Mesothelial cell of epicardium (in vitro differentiated cells): Measurements from ENCODE around the gene SPG11. TPM values are rescaled to one million over a fixed set of nuclear protein-coding genes. Genes with fewer than 3 reads are reported as not detected.

Experiments
- DNase-seq, 2 experiments: peaks; one replicate each; pipeline ENCODE4 v3.0.0; 2021; ENCODE audit warnings: low spot score in 2 of 2; ENCODE audit not compliant: unreplicated experiment in 2 of 2
- H3K27ac Mint-ChIP-seq: 2 replicates; pipeline ENCODE4 v1.8.0; 2021; ENCODE audit warnings: mixed read lengths
- H3K27me3 Mint-ChIP-seq: 2 replicates; pipeline ENCODE4 v1.8.0; 2021; ENCODE audit warnings: low read depth, mixed read lengths
- H3K36me3 Mint-ChIP-seq: 2 replicates; pipeline ENCODE4 v1.8.0; 2021; ENCODE audit warnings: mixed read lengths
- H3K4me1 Mint-ChIP-seq: 2 replicates; pipeline ENCODE4 v1.8.0; 2021; ENCODE audit warnings: mixed read lengths
- H3K4me3 Mint-ChIP-seq: 2 replicates; pipeline ENCODE4 v1.8.0; 2021; ENCODE audit warnings: mild to moderate bottlenecking, moderate library complexity, mixed read lengths
- H3K9me3 Mint-ChIP-seq: 2 replicates; pipeline ENCODE4 v1.8.0; 2021; ENCODE audit warnings: mixed read lengths
- total RNA-seq: library from RNA; stranded (reverse); gene quantifications from 3 replicates; pipeline ENCODE4 v1.2.1, GENCODE V29; 2021
- TF ChIP-seq, protein P1 (sequence below): fragments of 200-600 bp; sonication (generic); IDR thresholded peaks from one replicate; pipeline ENCODE4 v1.5.0; 2021; ENCODE audit warnings: antibody characterized with exemption; ENCODE audit not compliant: unreplicated experiment

Gene SPG11
- total RNA-seq, 1 donor from 2014 or later, result 84.6 TPM

DNA sequence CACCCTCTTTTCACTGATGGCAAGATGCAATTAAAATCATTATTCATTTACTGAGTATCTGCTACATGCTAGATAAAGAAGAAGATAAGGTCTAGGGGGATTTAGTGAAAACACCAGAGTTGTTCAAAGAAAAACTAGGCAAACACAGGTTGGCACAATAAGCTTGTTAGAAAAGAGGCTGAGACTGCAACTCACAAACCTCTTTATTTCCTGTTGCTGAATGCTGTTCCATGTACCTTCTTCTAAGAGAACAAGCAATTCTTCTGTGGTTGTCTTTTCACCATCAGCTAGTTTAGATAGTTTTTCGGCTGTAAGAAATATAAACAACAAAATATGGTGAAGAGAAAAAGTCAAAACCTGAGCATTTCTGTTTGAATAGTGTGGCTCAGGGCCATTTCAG lies 65.4 kb downstream of the SPG11 start:
- no peaks in the 10 kb centered on the region for H3K27me3 Mint-ChIP-seq
- TF ChIP-seq, protein P1, sequence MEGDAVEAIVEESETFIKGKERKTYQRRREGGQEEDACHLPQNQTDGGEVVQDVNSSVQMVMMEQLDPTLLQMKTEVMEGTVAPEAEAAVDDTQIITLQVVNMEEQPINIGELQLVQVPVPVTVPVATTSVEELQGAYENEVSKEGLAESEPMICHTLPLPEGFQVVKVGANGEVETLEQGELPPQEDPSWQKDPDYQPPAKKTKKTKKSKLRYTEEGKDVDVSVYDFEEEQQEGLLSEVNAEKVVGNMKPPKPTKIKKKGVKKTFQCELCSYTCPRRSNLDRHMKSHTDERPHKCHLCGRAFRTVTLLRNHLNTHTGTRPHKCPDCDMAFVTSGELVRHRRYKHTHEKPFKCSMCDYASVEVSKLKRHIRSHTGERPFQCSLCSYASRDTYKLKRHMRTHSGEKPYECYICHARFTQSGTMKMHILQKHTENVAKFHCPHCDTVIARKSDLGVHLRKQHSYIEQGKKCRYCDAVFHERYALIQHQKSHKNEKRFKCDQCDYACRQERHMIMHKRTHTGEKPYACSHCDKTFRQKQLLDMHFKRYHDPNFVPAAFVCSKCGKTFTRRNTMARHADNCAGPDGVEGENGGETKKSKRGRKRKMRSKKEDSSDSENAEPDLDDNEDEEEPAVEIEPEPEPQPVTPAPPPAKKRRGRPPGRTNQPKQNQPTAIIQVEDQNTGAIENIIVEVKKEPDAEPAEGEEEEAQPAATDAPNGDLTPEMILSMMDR, result no peak
- H3K4me1 Mint-ChIP-seq, result peaks cover 7% of the 10 kb centered on the region
- H3K4me3 Mint-ChIP-seq, result no peak overlapping the region
- H3K27ac Mint-ChIP-seq, result peak overlapping the region; percentile 4
- no peak for DNase-seq
- H3K36me3 Mint-ChIP-seq, result peaks cover 42% of the 10 kb centered on the region
- no peaks in the 10 kb centered on the region for H3K9me3 Mint-ChIP-seq

DNA sequence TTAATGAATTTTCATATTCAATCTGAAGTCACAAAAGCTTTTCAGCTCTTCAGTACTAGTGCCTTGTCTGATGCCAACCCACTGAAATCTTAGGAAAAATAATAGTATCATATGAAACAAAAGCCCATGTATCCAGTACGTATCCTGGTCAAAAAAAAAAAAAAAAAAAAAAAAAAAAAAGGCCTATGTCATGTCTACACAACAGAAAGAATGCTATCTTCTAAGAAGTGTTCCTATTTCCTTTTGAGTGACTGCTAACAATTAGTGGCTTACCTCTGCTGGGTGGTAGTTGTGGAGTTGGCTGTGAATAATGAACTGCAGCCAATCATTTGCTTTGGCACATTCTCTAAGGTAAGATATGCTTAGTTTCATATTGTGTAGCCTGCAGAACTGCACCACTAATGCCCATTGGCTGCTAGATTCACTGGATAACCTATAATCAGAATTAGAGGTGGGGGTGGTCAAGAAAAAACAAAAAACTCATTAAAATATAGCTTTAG lies 66.9 kb downstream of the SPG11 start:
- Mint-ChIP-seq H3K36me3 (peaks cover 32% of the 10 kb centered on the region), H3K27me3 (no peaks in the 10 kb centered on the region), H3K27ac (no peak overlapping the region), H3K9me3 (no peaks in the 10 kb centered on the region), H3K4me3 (no peak overlapping the region), H3K4me1 (peaks cover 7% of the 10 kb centered on the region)
- DNase-seq, result no peak
- TF ChIP-seq, protein P1, result no peak

DNA sequence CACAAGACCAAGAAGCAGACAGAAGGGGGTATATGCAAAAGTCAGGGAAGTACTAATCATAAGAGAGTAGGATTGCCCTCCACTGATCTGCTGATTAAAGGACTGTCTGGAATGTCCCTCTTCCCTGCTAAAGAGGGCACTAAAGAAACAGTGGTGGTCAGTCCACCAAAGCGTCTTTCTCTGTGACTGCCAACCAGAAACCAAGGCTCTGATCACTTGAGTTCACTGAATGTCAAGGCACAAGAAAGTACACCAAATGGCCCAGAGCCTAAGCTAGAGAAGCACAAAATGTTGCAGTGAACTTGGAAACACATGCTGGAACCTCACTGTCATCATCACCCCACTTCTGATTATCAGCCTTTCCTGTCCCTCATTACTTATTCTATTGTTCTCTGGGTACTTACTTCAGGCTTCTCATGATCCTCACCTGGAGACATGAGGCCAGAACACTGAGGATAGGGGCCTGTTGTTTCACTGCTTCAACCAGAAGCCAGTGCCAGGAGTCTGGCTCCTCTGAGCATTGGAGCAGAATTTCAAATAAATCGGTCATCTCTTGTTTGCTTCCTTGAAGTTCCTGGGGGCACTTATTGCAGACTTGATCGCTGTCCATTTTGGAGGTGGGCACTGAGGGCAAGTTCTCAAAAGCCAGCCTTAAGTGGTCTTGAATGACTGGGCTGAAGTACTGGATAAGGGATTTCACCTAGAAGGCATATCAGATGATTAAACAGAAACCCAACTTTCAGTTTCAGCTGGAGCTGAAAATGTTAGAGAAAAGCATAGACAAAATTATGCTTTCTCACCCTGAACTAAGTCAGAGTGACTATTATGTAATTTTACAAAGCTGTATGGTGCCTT lies 67.6 kb downstream of the SPG11 start:
- TF ChIP-seq, protein P1, result no peak
- Mint-ChIP-seq H3K4me1 (peaks cover 9% of the 10 kb centered on the region), H3K9me3 (no peaks in the 10 kb centered on the region), H3K27ac (no peak overlapping the region), H3K4me3 (no peak overlapping the region), H3K27me3 (no peaks in the 10 kb centered on the region), H3K36me3 (peaks cover 35% of the 10 kb centered on the region)
- no peak for DNase-seq

DNA sequence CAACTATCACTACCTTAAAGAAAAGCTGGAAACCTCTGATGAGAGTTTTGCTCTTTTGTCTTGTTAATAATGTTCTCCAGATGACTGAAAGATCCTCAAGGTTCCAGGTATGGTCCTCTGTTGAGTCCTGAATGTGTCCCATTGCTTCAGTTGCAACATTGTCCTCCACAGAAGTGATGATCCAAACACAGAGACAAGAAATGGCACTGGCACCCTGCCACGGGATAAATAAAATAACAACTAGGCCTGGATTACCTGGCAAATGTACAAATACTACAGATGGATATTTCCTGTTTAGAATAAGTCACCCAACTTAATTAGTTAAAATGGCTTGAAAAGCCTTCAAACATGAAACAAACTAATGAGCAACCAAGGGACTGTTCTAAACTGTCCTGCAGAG lies 68.2 kb downstream of the SPG11 start:
- TF ChIP-seq, protein P1, result no peak
- no peak for DNase-seq
- H3K4me1 Mint-ChIP-seq, result peaks cover 9% of the 10 kb centered on the region
- H3K27me3 Mint-ChIP-seq, result no peaks in the 10 kb centered on the region
- no peaks in the 10 kb centered on the region for H3K9me3 Mint-ChIP-seq
- H3K4me3 Mint-ChIP-seq, result no peak overlapping the region
- H3K27ac Mint-ChIP-seq, result no peak overlapping the region
- peaks cover 41% of the 10 kb centered on the region for H3K36me3 Mint-ChIP-seq

DNA sequence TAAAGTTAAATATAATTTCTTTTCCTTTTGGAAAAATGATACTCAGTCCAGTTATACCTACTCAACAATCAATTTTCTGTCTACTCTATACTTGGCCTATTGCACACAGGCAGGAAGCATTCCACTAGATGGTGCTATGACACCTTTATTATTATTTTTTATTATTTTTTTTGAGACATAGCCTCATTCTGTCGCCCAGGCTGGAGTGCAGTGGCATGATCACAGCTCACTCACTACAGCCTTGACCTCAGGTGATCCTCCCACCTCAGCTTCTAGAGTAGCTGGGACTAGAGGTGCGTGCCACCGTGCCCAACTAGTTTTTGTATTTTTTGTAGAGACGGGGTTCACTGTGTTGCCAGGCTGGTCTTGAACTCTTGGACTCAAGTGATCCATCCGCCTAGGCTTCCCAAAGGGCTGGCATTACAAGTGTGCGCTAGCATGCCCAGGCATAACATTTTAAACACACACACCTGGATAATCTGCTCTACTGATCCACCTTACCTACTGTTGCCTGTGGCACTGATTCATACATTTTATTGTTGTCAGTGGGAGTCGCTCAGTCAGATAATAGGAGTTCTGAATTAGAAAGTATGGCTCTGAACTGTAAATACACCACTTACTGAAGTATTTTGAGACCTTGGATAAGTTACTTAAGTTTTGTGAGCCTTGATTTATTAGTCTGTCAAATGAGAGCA lies 70.3 kb downstream of the SPG11 start:
- Mint-ChIP-seq H3K4me1 (peaks cover 1% of the 10 kb centered on the region), H3K9me3 (no peaks in the 10 kb centered on the region), H3K36me3 (peaks cover 45% of the 10 kb centered on the region), H3K4me3 (no peak overlapping the region), H3K27me3 (no peaks in the 10 kb centered on the region), H3K27ac (no peak overlapping the region)
- DNase-seq, result no peak
- TF ChIP-seq, protein P1, result no peak
